Activated naive CD8-positive, alpha-beta T cell treated with anti-CD3 and anti-CD28 coated beads, Interleukin-2, amount 10 ng/mL, durations not matched to agents 7 days and 5 days (primary cell): ENCODE results near the gene FAM9A. TPM values are rescaled to one million over a fixed set of nuclear protein-coding genes. Genes with fewer than 3 reads are reported as not detected.

Experiments used
- ATAC-seq: fragments of 150-1000 bp; cut with Tn5 transposase; one replicate; pipeline ENCODE4 v1.10.0; 2021; ENCODE audit warnings: low read depth, moderate library complexity
- POLR2A ChIA-PET: fragments of 350-600 bp; sonication (Branson Sonifier 250); formaldehyde crosslinking; loops from one replicate; lab custom pipeline; 2021; ENCODE audit warnings: antibody characterized with exemption; lab: Charles Lee
- DNase-seq: peaks from one replicate; pipeline ENCODE4 v3.0.0; 2021
- H3K27ac Mint-ChIP-seq: one replicate; pipeline ENCODE4 v1.8.0; 2022; ENCODE audit warnings: mild to moderate bottlenecking, mixed read lengths
- H3K27me3 Mint-ChIP-seq: one replicate; pipeline ENCODE4 v1.8.0; 2022; ENCODE audit warnings: mild to moderate bottlenecking, moderate library complexity, mixed read lengths
- H3K36me3 Mint-ChIP-seq: one replicate; pipeline ENCODE4 v1.8.0; 2021; ENCODE audit warnings: mild to moderate bottlenecking, mixed read lengths
- H3K4me1 Mint-ChIP-seq: one replicate; pipeline ENCODE4 v1.8.0; 2021; ENCODE audit warnings: mixed read lengths
- H3K4me3 Mint-ChIP-seq: one replicate; pipeline ENCODE4 v1.8.0; 2022; ENCODE audit warnings: mild to moderate bottlenecking, moderate library complexity, mixed read lengths
- H3K9me3 Mint-ChIP-seq: one replicate; pipeline ENCODE4 v1.8.0; 2021; ENCODE audit warnings: mixed read lengths
- total RNA-seq, 2 experiments: library from RNA; stranded (reverse); gene quantifications; one replicate each; pipeline ENCODE4 v1.2.3, GENCODE V29; 2021

FAM9A gene
- total RNA-seq, 2 experiments from 2014 or later, result not detected

GRCh38 chrX:8741981-8742380, 59.2 kb downstream of the FAM9A start:
- no peaks in the 10 kb centered on the region for H3K36me3 Mint-ChIP-seq
- ATAC-seq (no peak), DNase-seq (no peak)
- POLR2A ChIA-PET, result no interaction called here
- no peaks in the 10 kb centered on the region for H3K4me1 Mint-ChIP-seq
- no peak overlapping the region for H3K4me3 Mint-ChIP-seq
- peaks cover 5% of the 10 kb centered on the region for H3K27me3 Mint-ChIP-seq
- H3K9me3 Mint-ChIP-seq, result no peaks in the 10 kb centered on the region
- H3K27ac Mint-ChIP-seq, result no peak overlapping the region

Other genes with a start within 250 kb of the FAM9A start
- gene ANOS1, start 69.2 kb downstream of the FAM9A start, total RNA-seq, result under 1 TPM in 1 of 2 experiments, not detected in 1; 0.08 TPM
- gene FAM9B, start 232.7 kb upstream of the FAM9A start, total RNA-seq, result not detected